Stimulated activated CD8-positive, alpha-beta memory T cell treated with anti-CD3 and anti-CD28 coated beads, Interleukin-4, amount 100 ng/mL, for 1 hour (primary cell): ENCODE data around the gene METRNL.

Experiments used
- DNase-seq, 2 donors: peaks; one replicate each; pipeline ENCODE4 v3.0.0-alpha.2; 2020; ENCODE audit warnings: low read depth in 2 of 2, low spot score in 1 of 2

METRNL gene

DNA sequence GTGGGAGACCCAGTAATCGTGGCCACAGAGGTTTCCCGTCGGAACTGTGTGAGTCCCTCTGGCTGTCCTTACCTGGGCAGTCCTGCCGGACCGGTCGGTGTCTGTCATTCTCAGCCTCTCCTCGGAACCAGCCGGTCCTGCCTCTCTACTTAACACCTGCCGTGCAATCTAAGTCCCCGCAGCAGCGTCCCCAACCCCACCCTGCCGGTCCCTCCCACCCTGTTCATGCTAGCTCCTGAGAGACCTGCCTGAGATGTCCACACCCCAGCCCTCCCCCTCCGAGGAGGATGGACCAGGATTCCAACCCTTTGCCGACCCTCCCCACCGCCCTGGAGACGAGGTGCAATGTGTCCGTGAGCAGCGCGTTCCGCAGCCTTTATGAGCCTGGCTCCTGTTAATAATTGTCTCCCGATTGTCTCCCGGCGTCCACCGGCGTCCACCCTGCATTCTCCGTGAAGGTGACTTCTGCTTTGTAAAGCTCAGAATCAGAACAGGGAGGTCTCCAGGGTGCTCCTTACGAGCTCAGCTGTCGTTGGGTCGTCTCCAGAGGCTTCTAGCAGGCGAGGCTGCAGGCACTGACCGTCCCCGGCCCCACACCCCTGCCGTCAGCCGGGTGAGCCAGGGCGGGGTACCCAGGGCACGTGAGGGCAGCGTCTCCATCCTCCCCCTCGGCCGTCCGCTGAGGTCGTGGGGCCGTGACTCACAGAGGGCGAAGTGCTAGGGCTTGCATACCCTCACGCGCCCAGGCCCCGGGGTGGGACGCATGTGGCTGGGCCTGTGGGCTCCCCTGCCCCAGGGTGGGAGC, 10.1 kb downstream of the METRNL start:
- no peak for DNase-seq

DNA sequence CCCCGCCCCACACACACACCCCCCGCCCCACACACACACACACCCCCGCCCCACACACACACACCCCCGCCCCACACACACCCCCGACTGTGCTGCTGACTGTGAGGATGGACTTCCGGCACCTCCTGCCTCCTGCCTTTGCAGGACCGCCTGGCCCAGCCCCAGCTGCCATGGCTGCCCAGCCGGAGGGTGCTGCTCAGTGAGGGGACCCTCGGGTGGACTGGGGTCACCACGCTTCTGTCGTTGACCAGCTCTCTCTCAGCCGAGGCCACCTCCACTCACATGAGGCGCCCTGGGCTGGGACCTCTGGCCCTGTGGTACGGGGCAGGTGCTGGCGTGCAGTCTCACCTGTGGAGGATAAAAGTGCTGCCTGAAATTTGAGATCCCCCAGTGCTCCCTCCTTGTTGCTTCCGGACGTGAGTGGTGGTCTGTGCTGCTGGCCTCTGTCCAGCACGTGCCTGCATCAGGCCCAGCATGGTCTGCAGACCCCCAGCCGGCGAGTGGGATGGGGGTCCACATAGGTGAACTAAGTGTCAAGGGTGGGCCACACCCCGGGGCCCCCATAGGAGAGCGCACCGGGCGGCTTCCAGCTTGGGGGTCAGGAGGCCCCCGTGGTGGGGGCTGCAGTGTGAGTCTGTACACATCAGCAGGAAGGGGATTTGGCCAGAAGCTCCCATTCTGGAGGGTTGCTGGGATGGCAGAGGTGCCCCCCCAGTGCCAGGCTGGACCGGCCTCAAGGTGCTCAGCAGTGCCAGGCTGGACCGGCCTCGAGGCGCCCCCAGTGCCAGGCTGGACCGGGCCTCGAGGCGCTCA, 11.2 kb downstream of the METRNL start:
- no peak for DNase-seq

DNA sequence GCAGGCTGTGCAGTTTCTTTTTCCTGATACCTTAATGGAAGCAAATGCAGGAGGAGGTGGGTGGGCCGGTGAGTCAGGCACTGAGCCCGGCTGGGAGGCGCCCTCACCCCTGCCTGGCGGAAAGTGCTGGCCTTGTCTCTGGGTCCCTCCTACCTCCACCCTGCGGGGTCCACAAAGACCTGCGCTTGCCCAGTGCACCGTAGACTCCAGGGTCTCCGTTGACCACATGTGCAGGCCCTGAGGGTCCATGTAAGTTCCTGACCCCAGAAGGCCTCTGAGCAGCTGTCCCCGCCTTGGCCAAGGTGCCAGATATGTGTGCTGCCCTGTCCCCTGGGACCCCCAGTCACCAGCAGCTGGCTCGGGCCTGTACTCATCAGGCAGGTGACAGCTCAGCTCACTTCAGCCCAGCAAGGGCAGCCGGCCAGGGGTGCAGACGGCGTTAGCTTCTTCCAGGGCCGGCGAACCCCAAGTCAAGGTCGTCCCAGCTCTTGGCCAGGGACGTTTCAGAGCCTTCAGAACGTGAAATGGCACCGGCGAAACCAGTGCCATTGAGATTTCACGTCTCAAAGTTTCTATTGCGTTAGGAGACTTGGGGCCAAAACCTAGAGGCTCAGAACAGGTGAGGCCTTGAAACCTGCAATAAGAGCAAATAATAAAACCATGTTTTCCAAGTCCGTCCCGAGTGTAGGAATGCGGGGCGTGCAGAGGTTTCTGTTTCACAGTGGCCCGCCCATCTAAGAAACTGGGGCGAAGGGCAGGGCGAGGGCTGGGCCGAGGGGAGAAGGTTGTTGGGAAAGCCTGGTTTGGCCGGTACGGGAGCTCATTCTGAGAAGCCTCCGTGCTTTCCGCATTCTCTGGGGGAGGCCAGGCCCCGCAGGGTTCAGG, 12.1 kb downstream of the METRNL start:
- DNase-seq, result no peak

DNA sequence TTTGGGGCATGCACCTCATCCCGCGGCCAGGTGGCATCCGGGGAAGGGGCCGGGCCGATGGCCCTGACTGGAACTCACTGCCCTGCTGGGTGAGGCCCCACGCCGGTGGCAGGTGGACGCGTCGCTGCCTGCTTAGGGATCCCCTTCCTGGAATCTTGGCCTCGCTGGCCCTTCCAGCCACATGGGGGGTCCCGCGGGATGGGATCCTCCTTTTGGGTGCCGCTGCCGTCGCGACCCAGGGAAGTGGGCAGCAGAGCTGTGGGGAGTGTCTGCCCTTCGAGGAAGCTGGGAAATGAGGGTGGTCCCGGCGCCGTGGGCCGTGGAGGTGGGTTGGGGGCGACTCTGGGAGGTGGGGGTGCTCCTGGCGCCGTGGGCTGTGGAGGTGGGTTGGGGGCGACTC, 12.8 kb downstream of the METRNL start:
- no peak for DNase-seq

DNA sequence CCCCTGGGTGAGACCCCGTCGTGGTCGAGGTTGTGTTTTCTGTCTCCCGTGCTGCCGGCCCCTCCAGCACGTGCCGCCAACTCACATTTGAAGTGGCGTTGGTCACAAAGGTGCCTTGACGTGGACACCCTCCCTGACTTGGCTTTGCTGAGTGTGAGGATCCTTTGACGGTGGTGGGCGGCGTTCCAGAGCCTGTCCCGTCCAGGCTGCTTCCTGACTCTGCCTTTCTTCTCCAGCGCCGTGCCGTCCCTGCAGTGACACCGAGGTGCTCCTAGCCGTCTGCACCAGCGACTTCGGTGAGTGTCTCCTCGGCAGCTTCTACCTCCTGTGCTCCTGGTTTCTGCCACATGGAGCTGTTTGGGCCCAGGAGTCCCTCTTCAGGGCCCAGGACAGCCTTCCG, 13.5 kb downstream of the METRNL start:
- no peak for DNase-seq

DNA sequence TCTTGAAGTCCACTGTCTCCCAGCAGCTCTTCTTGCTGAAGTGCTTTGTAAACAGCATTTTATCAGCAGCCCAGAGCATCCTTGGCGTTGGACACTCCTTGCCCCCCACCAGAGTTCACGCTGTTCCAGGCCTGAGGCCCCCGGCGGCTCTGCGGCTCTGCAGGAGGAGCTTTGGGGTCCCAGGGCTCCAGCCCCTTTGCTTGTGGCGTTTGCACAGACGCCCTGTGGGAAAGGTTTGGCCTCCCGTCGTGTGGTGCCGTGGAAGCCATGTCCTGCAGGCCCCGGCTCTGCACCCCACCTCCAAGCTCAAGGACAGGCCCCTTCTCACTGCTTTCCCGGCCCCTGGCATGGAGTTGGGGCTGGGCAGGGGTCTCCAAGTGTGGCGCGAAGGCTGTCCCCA, 14.1 kb downstream of the METRNL start:
- DNase-seq, result no peak

DNA sequence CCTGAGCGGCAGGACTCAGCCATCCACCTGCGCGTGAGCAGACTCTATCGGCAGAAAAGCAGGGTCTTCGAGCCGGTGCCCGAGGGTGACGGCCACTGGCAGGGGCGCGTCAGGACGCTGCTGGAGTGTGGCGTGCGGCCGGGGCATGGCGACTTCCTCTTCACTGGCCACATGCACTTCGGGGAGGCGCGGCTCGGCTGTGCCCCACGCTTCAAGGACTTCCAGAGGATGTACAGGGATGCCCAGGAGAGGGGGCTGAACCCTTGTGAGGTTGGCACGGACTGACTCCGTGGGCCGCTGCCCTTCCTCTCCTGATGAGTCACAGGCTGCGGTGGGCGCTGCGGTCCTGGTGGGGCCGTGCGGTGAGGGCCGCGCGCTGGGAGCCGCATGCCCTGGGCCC, 14.9 kb downstream of the METRNL start:
- no peak for DNase-seq

DNA sequence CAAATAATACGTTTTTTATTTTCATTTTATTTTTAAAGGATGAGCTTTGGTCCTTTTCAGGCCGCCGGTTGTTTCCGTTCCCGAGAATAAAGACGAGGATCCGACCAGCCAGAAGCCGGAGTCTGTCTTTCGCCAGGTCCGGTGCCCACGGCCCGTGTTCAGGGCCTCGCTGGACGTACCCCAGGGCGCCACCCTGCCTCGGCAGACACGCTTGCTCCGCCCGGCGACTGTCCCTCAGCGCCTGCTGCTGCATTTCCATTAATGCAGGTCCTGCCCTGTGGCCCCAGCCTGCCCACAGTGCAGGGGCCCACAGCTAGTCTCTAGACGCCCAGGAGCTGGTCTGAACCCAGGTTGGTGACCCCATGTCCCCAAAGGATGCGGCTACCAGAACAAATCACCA, 15.6 kb downstream of the METRNL start:
- DNase-seq, result no peak

DNA sequence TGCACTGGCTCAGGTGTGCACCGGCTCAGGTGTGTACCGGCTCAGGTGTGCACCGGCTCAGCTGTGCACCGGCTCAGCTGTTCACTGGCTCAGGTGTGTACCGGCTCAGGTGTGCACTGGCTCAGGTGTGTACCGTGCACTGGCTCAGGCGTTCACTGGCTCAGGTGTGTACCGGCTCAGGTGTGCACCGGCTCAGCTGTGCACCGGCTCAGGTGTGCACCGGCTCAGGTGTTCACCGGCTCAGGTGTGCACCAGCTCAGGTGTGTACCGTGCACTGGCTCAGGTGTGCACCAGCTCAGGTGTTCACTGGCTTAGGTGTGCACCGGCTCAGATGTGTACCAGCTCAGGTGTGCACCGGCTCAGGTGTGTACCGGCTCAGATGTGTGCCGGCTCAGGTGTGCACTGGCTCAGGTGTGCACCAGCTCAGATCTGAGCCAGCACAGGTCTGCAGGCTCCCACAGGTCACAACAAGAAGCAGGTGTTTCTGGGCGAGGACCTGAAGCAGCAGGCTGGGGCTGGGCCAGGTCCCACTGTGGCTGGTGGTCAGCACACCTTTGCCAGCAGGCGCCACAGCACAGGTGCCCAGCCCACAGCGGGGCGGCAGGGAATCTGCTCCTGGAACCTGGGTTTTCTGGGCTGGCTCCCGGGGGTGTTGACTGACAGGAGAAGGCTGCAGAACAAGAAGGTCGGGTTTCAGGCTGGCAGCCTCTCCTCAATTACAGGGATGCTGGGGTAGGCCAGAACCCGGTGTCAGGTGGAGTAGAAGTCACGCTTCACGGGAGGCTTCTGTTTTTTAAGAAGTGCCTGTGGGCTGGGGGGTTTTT, 17.2 kb downstream of the METRNL start:
- no peak for DNase-seq

DNA sequence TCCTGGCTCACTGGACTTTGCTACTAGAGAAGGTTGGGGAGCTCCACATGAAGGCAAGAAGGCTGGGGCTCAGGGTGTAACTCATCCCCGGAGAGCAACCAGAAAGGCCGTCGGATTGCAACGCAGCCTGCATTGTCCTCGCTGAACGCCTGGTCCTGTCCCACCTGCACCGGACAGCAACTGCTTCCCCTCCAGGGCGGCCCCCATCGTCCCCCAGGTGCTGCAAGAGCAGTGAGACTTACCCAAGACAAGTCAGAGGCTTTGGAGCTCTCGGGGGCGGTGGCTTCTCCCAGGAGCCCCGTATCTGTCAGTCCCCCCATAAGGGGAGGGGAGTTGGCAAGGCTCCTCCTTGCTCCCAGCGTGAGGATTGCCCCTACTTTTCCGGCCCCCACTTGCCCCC, 18.4 kb downstream of the METRNL start:
- no peak for DNase-seq

DNA sequence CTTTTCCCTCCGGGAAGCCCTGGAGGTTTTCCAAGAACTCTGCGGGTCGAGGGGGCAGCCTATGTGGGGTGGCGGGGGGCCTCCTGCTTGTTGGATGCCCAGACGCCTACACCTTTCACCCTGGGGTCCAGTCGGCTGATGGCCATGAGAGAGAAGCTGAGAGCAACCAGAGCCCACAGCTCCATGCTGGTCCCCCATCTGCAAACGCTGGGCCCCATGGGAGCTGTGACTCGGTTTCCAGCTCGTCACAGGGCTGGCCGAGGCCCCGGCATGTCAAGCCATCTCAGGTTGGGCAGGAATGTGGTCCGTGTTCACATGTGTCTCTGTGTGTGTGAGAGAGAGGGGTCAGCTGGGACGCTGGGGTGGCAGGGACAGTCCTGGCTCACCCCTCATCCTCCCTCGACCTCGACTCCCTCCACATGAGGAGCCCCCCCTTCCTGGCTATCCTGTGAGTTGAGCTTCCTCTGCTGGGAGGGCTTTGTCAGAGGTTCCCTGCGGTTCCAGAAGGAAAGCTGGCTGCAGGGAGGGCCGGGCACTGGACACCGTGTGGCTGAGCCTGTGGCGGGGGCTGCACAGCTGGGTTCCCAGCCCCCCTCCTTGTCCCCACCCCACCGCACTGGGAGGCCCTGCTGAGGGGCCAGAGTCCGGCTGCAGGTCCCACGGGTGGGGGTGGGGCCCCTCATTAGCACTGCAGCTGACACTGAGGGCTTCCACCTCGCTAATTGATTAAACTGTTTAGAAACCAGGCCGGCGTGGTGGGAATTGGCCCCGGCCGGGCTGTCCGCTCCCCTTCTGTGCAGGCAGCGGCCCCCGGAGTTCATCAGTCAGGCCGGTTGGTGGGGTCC, 19.1 kb downstream of the METRNL start:
- DNase-seq, result no peak

DNA sequence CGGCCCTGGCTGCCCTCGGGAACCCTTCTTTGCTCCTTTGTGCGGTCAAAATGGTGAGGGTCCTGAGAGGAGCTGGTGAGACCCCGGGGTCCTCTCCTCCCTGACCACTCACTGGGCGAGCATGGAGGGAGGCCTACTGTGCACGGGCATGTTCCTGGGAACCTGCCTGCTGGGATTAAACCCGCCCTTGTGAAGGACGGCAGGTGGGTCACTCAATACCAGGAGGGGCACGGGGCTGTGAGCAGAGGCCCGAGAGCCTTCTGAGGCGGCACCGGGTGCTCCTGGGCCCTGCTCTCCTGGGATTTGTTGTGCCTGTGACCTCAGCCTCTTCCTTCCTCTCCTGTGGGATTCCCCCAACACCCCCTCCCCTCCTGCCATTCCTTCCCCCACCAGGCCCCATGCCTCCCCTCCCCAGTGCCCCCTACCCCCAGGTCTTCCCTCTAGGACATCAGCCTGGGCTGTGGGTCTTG, 19.7 kb downstream of the METRNL start:
- DNase-seq, result no peak

DNA sequence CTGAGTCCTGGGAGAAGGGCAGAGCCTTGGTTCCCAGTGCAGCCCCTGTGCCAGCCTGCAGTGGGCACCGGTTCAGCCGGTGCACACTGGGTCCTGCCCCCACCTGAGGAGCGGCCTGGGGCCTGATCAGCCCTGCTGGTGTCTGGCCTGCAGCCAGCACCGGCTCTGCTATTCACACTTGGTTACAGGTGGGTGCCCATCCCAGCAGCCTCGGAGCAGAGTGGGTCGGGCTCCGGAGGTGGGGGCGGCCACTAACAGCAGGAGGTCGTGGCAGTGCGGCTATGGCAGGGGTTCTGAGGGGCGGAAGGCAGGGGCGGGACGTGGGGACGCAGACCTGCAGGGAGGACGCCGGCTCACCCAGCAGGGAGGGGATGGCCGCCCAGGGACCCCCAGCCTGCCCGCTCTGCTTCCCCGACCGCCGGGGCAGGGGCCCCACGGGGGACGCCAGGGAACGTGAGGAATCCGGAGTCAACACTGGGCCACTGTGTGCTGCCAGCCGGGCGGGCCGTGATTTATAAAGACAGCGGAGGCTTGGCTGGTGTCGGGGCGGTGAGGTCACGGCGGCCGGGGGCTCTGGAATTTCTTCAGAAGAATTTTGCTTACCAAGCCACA, 20.3 kb downstream of the METRNL start:
- DNase-seq, result no peak

DNA sequence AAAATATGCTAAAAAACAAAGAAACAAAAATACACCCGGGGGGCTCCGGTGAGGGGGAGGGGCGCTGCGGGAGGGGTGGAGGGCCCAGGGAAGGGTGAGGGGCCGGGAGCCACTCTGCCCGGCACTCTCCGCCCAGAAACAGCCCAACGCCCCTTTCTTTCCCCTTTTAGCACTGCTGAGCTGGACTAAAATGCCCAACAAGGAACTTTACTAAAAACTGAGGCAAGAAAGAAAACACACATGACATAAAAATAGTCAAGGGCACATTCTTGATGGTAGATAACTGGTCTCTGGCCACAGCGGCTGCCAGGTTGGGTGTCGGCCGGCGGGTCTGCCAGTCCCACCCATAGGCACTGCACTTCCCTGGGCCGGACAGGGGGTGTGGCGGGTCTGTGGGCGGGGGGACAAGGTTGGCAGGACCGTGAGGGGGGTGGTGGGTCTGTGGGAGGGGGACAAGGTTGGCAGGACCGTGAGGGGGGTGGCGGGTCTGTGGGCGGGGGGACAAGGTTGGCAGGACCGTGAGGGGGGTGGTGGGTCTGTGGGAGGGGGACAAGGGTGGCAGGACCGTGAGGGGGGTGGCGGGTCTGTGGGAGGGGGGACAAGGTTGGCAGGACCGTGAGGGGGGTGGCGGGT, 20.9 kb downstream of the METRNL start:
- no peak for DNase-seq

DNA sequence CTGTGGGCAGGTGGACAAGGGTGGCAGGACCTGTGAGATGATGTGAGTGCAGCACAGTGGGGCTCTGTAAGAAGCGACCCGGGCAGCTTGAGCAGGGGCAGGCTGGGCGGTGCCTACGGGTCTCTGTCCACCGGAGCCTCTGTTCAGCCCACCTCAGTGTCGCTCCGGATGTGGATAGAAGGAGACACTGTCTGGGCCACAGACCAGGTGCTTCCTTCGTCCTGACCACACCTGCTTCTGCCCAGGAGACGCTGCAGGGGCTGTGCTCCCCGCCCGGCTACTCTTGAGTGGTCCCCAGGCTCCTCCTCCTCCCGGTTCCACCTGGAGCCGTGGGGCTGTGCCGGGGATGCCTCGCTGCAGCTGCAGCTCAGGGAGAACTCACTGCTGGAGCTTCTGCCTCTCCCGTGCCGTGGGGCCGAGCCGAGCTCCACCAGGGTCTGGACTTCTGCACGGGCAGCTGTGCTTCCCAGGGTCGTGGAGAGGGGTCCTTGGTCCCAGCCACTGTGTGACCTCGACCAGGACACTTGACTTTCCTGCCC, 21.5 kb downstream of the METRNL start:
- DNase-seq, result no peak

DNA sequence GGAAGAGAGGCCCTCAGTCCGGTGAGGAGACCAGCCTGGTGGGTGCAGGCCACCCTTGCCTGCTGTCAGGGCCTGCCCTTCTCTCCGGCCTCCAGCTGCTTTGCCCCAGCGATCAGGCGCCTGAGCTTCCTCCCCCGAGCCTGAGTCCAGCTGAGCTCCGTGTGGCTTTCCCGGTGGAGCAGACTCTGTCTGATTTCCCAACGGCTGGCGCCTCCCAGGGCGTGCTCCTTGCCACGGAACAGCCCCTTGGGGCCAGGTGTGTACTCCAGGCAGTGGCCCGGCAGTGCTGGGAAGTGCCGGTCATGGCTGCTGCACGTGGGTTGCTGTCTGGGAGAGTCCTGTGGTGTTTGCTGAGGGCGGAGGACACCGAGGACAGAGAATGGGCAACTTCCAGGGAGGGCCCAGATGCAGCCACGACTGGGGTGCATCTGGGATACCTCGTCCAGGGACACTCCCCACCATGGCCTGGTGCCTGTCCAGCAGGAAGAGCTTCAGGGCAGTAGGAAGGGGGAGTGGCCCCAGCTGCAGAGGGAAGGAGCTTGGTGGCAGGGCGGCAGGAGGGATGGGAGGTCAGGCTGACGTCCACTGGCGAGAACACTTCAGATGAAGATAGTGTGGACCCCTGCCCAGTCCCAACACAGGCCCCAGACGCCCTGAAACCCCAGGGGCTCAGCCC, 22.5 kb downstream of the METRNL start:
- DNase-seq, result no peak

DNA sequence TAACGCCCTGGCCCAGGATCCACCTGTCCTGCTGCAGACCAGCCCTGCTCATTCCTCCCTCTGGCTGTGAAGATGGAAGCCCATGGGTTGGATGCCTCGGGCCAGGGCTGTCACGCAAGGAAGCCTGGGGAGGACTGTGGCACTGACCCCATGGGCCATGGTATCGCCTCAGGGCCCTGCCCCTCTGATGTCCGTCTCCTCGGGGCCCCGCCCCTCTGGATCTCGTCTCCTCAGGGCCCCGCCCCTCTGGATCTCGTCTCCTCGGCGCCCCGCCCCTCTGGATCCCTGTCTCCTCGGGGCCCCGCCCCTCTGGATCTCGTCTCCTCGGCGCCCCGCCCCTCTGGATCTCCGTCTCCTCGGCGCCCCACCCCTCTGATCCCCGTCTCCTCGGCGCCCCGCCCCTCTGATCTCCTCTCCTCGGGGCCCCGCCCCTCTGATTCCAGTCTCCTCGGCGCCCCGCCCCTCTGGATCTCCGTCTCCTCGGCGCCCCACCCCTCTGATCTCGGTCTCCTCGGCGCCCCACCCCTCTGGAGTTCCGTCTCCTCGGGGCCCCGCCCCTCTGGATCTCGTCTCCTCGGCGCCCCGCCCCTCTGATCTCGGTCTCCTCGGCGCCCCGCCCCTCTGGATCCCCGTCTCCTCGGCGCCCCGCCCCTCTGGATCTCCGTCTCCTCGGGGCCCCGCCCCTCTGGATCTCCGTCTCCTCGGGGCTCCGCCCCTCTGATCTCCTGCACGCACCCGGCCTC, 24.0 kb downstream of the METRNL start:
- DNase-seq, result no peak
